Panc1 (cell line): ENCODE results near the gene PRAC1. TPM values are rescaled to one million over a fixed set of nuclear protein-coding genes. Genes with fewer than 3 reads are reported as not detected.

Experiments used
- ATAC-seq: fragments of 200-7000 bp; cut with Tn5 transposase; 2 replicates; pipeline ENCODE4 v1.9.1; 2020; ENCODE audit warnings: mild to moderate bottlenecking, moderate library complexity
- BruUV-seq: library from RNA; stranded (reverse); fragments of 400-500 nt; replicated peaks from 2 replicates; lab custom pipeline; 2021; lab: Mats Ljungman, UMichigan
- CTCF ChIA-PET: fragments of 300-600 bp; sonication (Branson Sonifier 250); formaldehyde crosslinking; loops from one replicate; lab custom pipeline; 2022; ENCODE audit warnings: antibody characterized with exemption; lab: Charles Lee
- POLR2A ChIA-PET: fragments of 300-600 bp; sonication (Branson Sonifier 250); formaldehyde crosslinking; loops from one replicate; lab custom pipeline; 2022; ENCODE audit warnings: antibody characterized with exemption; lab: Charles Lee
- DNase-seq: peaks from one replicate; pipeline ENCODE4 v3.0.0-alpha.2; 2010; ENCODE audit warnings: low read depth, low spot score
- H3K27ac ChIP-seq: 2 replicates; pipeline ENCODE4 v1.5.1; 2011; ENCODE audit warnings: mild to moderate bottlenecking, low read length, inconsistent platforms
- H3K27me3 ChIP-seq: fragments of 200-500 bp; sonication (Bioruptor generic); 2 replicates; pipeline ENCODE4 v1.6.0; 2014; ENCODE audit warnings: low read length, inconsistent platforms; ENCODE audit not compliant: control insufficient read depth, insufficient read depth
- H3K36me3 ChIP-seq: fragments of 200-500 bp; sonication (Bioruptor generic); 2 replicates; pipeline ENCODE4 v1.5.1; 2014; ENCODE audit warnings: inconsistent platforms, mild to moderate bottlenecking, low read length, moderate library complexity; ENCODE audit not compliant: control insufficient read depth, insufficient read depth
- H3K4me1 ChIP-seq: 2 replicates; pipeline ENCODE4 v1.5.1; 2011; ENCODE audit warnings: inconsistent platforms, mild to moderate bottlenecking, low read length, moderate library complexity; ENCODE audit not compliant: control insufficient read depth, insufficient read depth
- H3K4me3 ChIP-seq, 2 experiments: 2 replicates each; pipeline ENCODE4 v1.5.1; 2011 to 2012; ENCODE audit warnings: low read depth in 2 of 2, low read length in 2 of 2, mild to moderate bottlenecking in 2 of 2, inconsistent platforms in 1 of 2, moderate library complexity in 1 of 2
- H3K9me3 ChIP-seq: fragments of 200-500 bp; sonication (Bioruptor generic); 2 replicates; pipeline ENCODE4 v1.5.1; 2014; ENCODE audit warnings: low read depth, mild to moderate bottlenecking, inconsistent platforms, low read length, moderate library complexity; ENCODE audit not compliant: control insufficient read depth, insufficient read depth
- POLR2AphosphoS5 ChIP-seq: IDR thresholded peaks from 2 replicates; pipeline ENCODE4 v1.6.1; 2012; ENCODE audit warnings: mild to moderate bottlenecking, low read depth, low read length, moderate library complexity
- SIN3A ChIP-seq: IDR thresholded peaks from 2 replicates; pipeline ENCODE4 v1.6.1; 2012; ENCODE audit warnings: low read depth, mild to moderate bottlenecking, low read length, moderate library complexity, borderline replicate concordance; ENCODE audit not compliant: insufficient read depth
- TCF7L2 ChIP-seq: IDR thresholded peaks from 2 replicates; pipeline ENCODE4 v1.6.1; 2011; ENCODE audit warnings: mild to moderate bottlenecking, low read depth, low read length, inconsistent platforms
- in situ Hi-C: cut with HindIII; loops from 2 replicates; pipeline ENCODE4 v1.10.0; 2016; ENCODE audit warnings: low sequenced_read_pairs, low pct_unique_long_range_greater_than_20kb
- intact Hi-C: fragments of 100-400 bp; cut with micrococcal nuclease; formaldehyde crosslinking; loops from one replicate; pipeline ENCODE4 v1.10.0; 2022; ENCODE audit not compliant: unreplicated experiment
- total RNA-seq: library from RNA; stranded (reverse); gene quantifications from one replicate; pipeline ENCODE4 v1.2.1, GENCODE V29; 2021; ENCODE audit not compliant: unreplicated experiment
- TF ChIP-seq, protein P1 (sequence below): fragments of 450-650 bp; IDR thresholded peaks from 2 replicates; pipeline ENCODE4 v1.5.1; 2017; ENCODE audit warnings: mild to moderate bottlenecking
- TF ChIP-seq, protein P2 (sequence below), 2 experiments: IDR thresholded peaks; 2 replicates each; pipeline ENCODE4 v1.6.1; 2011 to 2012; ENCODE audit warnings: low read depth in 2 of 2, control low read depth in 1 of 2, low read length in 1 of 2, mild to moderate bottlenecking in 1 of 2, moderate library complexity in 1 of 2; ENCODE audit not compliant: insufficient read depth in 1 of 2

The PRAC1 gene
- total RNA-seq, 1 experiment from 2014 or later = not detected

DNA sequence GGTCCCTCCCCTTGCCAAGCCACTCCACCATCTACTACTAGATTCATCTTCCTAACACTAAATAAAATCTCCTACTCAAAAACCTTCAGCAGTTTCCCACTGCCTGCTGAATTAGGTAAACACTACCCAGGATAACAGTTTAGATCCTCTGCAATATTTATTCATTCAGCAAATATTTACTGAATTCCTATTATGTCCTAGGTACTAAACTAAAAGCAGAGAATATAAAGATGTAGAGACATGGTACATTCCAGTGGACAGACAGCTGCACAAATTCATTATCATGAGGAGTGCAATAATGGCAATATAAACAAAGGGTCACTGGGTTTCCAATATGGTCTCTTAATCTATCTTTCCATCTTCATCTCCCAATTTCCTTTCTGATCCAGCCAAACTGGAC lies 37.0 kb upstream of the PRAC1 start:
- ChIA-PET POLR2A (no interaction called here), CTCF (interaction anchor here (0.9 kb wide), 1 partner anchor 36 kb away, joined by 3 read pairs; no protein-coding TSS in a partner anchor)
- no peaks in the 10 kb centered on the region for H3K36me3 ChIP-seq
- in situ Hi-C loops (no loop called here), intact Hi-C loops (no loop called here)
- H3K4me3 ChIP-seq = no peak overlapping the region
- no peak for ATAC-seq
- no peak overlapping the region for H3K27ac ChIP-seq
- H3K4me1 ChIP-seq = peaks cover 7% of the 10 kb centered on the region; the same call in 1 of the 2 replicates
- H3K9me3 ChIP-seq = no peaks in the 10 kb centered on the region
- no peaks in the 10 kb centered on the region for H3K27me3 ChIP-seq
- no TSS peak for BruUV-seq
- no peak for DNase-seq
- TF ChIP-seq, protein P1, sequence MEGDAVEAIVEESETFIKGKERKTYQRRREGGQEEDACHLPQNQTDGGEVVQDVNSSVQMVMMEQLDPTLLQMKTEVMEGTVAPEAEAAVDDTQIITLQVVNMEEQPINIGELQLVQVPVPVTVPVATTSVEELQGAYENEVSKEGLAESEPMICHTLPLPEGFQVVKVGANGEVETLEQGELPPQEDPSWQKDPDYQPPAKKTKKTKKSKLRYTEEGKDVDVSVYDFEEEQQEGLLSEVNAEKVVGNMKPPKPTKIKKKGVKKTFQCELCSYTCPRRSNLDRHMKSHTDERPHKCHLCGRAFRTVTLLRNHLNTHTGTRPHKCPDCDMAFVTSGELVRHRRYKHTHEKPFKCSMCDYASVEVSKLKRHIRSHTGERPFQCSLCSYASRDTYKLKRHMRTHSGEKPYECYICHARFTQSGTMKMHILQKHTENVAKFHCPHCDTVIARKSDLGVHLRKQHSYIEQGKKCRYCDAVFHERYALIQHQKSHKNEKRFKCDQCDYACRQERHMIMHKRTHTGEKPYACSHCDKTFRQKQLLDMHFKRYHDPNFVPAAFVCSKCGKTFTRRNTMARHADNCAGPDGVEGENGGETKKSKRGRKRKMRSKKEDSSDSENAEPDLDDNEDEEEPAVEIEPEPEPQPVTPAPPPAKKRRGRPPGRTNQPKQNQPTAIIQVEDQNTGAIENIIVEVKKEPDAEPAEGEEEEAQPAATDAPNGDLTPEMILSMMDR = no peak
- TF ChIP-seq TCF7L2 (no peak), SIN3A (no peak), POLR2AphosphoS5 (no peak)
- TF ChIP-seq, protein P2, sequence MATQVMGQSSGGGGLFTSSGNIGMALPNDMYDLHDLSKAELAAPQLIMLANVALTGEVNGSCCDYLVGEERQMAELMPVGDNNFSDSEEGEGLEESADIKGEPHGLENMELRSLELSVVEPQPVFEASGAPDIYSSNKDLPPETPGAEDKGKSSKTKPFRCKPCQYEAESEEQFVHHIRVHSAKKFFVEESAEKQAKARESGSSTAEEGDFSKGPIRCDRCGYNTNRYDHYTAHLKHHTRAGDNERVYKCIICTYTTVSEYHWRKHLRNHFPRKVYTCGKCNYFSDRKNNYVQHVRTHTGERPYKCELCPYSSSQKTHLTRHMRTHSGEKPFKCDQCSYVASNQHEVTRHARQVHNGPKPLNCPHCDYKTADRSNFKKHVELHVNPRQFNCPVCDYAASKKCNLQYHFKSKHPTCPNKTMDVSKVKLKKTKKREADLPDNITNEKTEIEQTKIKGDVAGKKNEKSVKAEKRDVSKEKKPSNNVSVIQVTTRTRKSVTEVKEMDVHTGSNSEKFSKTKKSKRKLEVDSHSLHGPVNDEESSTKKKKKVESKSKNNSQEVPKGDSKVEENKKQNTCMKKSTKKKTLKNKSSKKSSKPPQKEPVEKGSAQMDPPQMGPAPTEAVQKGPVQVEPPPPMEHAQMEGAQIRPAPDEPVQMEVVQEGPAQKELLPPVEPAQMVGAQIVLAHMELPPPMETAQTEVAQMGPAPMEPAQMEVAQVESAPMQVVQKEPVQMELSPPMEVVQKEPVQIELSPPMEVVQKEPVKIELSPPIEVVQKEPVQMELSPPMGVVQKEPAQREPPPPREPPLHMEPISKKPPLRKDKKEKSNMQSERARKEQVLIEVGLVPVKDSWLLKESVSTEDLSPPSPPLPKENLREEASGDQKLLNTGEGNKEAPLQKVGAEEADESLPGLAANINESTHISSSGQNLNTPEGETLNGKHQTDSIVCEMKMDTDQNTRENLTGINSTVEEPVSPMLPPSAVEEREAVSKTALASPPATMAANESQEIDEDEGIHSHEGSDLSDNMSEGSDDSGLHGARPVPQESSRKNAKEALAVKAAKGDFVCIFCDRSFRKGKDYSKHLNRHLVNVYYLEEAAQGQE (IDR thresholded peaks at IDR 0.05; ENCODE audit: insufficient read depth in 1 of 2, low read depth in 2 of 2, low read length in 1 of 2) = no peak

DNA sequence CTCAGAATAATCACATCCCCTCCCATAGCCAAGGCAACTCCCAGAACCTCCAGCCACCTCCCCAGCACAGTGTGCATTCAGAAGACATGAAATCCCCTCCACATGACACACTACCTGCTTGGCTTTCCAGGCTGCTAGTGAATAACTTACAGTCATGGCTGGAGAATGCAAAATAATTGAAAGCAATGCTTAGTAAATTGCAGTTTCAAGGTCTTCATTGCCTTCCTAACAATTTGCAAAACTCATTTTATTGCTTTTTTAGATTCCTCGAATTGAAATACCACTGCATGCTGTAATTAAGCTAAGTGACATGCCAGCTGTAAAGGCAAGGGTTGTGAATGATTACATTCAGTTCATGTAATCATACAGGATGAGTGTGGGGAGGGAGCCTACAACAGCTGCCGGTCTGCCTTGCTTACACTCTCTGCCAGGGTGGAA lies 35.2 kb upstream of the PRAC1 start:
- in situ Hi-C loops (no loop called here), intact Hi-C loops (no loop called here)
- POLR2A ChIA-PET = no interaction called here
- H3K27ac ChIP-seq = no peak overlapping the region
- H3K36me3 ChIP-seq = no peaks in the 10 kb centered on the region
- no peak overlapping the region for H3K4me3 ChIP-seq
- DNase-seq (no peak), ATAC-seq (peak; percentile 64; the same call in 1 of the 2 replicates)
- CTCF ChIA-PET = no interaction called here
- TF ChIP-seq, protein P1 = no peak
- TF ChIP-seq, protein P2 (IDR thresholded peaks at IDR 0.05; ENCODE audit: insufficient read depth in 1 of 2, low read depth in 2 of 2, low read length in 1 of 2) = no peak
- no peak for TF ChIP-seq SIN3A
- no peaks in the 10 kb centered on the region for H3K9me3 ChIP-seq
- BruUV-seq = no TSS peak
- peaks cover 15% of the 10 kb centered on the region for H3K4me1 ChIP-seq
- H3K27me3 ChIP-seq = no peaks in the 10 kb centered on the region
